Upper lobe of left lung (tissue), 4 donors: ENCODE measurements around the gene ZNF648.
A peak's percentile ranks its signal among the peaks of the same experiment; 100 is the strongest.

ENCODE experiments used
- POLR2A ChIP-seq, 4 donors: fragments of 450-650 bp; IDR thresholded peaks; one replicate each; pipeline ENCODE4 v1.5.1; 2016 to 2017; ENCODE audit warnings: antibody characterized with exemption in 4 of 4, mild to moderate bottlenecking in 2 of 4
- POLR2AphosphoS5 ChIP-seq, 2 donors: sonication (generic); formaldehyde crosslinking; IDR thresholded peaks; one replicate each; pipeline ENCODE4 v1.5.1; 2017; ENCODE audit warnings: antibody characterized with exemption in 2 of 2
- TF ChIP-seq, protein P1 (sequence below), 6 experiments: fragments of 450-650 bp in 4 of 6; fragments of 200-600 bp in 2 of 6; sonication (generic) in 2 of 6; IDR thresholded peaks; one replicate each; pipeline ENCODE4 v1.5.1; 2016 to 2019; ENCODE audit warnings: antibody characterized with exemption in 6 of 6

DNA sequence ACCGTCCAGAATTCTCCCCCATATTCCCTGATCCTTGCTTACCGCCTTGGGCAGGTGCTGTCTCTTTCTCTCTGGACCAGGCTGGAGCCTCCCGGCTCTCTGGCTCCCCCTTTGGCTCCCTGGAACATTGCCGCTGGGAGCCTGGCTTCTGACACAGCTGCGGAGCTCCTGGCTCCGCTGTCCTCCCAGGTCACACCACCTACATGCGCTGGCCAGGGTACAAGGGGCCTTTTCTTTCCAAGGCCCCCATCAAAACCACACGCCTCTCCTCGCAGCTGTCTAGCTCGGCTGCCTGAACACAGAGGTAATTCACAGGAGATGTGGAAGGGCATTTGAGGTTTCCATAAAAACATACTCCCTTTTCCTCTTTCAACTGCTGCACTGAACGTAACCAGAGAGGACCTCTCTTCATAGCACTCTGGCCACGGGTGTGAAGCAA is 7.5 kb upstream of the ZNF648 start:
- TF ChIP-seq POLR2AphosphoS5 (IDR thresholded peaks at IDR 0.05) (no peak), POLR2A (IDR thresholded peaks at IDR 0.05) (no peak)
- TF ChIP-seq, protein P1, sequence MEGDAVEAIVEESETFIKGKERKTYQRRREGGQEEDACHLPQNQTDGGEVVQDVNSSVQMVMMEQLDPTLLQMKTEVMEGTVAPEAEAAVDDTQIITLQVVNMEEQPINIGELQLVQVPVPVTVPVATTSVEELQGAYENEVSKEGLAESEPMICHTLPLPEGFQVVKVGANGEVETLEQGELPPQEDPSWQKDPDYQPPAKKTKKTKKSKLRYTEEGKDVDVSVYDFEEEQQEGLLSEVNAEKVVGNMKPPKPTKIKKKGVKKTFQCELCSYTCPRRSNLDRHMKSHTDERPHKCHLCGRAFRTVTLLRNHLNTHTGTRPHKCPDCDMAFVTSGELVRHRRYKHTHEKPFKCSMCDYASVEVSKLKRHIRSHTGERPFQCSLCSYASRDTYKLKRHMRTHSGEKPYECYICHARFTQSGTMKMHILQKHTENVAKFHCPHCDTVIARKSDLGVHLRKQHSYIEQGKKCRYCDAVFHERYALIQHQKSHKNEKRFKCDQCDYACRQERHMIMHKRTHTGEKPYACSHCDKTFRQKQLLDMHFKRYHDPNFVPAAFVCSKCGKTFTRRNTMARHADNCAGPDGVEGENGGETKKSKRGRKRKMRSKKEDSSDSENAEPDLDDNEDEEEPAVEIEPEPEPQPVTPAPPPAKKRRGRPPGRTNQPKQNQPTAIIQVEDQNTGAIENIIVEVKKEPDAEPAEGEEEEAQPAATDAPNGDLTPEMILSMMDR (IDR thresholded peaks at IDR 0.05), result peak; percentile 16 to 73 (median 45)
